Caco-2 (cell line): ENCODE measurements around the gene LCN1. TPM values are rescaled to one million over a fixed set of nuclear protein-coding genes. Genes with fewer than 3 reads are reported as not detected.

Experiments
- BruUV-seq: library from RNA; stranded (reverse); fragments of 400-500 nt; replicated peaks from 2 replicates; lab custom pipeline; 2021; lab: Mats Ljungman, UMichigan
- CTCF ChIA-PET: fragments of 300-600 bp; sonication (Branson Sonifier 250); formaldehyde crosslinking; loops from one replicate; lab custom pipeline; 2022; ENCODE audit warnings: antibody characterized with exemption; lab: Charles Lee
- POLR2A ChIA-PET: fragments of 300-600 bp; sonication (Branson Sonifier 250); formaldehyde crosslinking; loops from one replicate; lab custom pipeline; 2022; ENCODE audit warnings: antibody characterized with exemption; lab: Charles Lee
- DNase-seq, 2 experiments: peaks; one replicate each; pipeline versions ENCODE4 v3.0.0 to v3.0.0-alpha.2; 2020 to 2022
- H3K27me3 ChIP-seq: replicated peaks from 2 replicates; pipeline ENCODE4 v1.6.0; 2011; ENCODE audit warnings: low read length; ENCODE audit not compliant: control insufficient read depth, insufficient read depth
- H3K36me3 ChIP-seq: 2 replicates; pipeline ENCODE4 v1.5.1; 2011; ENCODE audit warnings: low read length; ENCODE audit not compliant: control insufficient read depth, insufficient read depth
- H3K4me1 ChIP-seq: fragments of 250-450 bp; sonication (Bioruptor Pico); 2 replicates; pipeline ENCODE4 v1.5.1; 2020; ENCODE audit warnings: mild to moderate bottlenecking
- H3K4me3 ChIP-seq: 2 replicates; pipeline ENCODE4 v1.5.1; 2011; ENCODE audit warnings: low read depth, mild to moderate bottlenecking, control low read depth, low read length
- H3K9me3 ChIP-seq: fragments of 250-450 bp; sonication (Bioruptor Pico); 2 replicates; pipeline ENCODE4 v1.5.1; 2020; ENCODE audit warnings: mild to moderate bottlenecking, moderate library complexity
- H3K27ac Mint-ChIP-seq: one replicate; pipeline ENCODE4 v1.8.0; 2022; ENCODE audit warnings: mixed read lengths; ENCODE audit not compliant: unreplicated experiment
- H3K27me3 Mint-ChIP-seq: one replicate; pipeline ENCODE4 v1.8.0; 2022; ENCODE audit warnings: mixed read lengths; ENCODE audit not compliant: insufficient read depth, unreplicated experiment
- H3K36me3 Mint-ChIP-seq: one replicate; pipeline ENCODE4 v1.8.0; 2022; ENCODE audit warnings: mild to moderate bottlenecking, mixed read lengths; ENCODE audit not compliant: insufficient read depth, unreplicated experiment
- H3K4me1 Mint-ChIP-seq: one replicate; pipeline ENCODE4 v1.8.0; 2022; ENCODE audit warnings: low read depth, mixed read lengths; ENCODE audit not compliant: unreplicated experiment
- H3K4me3 Mint-ChIP-seq: one replicate; pipeline ENCODE4 v1.8.0; 2022; ENCODE audit warnings: mild to moderate bottlenecking, moderate library complexity, mixed read lengths; ENCODE audit not compliant: unreplicated experiment
- H3K9me3 Mint-ChIP-seq: one replicate; pipeline ENCODE4 v1.8.0; 2022; ENCODE audit warnings: mixed read lengths; ENCODE audit not compliant: unreplicated experiment
- intact Hi-C: fragments of 100-400 bp; cut with micrococcal nuclease; formaldehyde crosslinking; loops from one replicate; pipeline ENCODE4 v1.10.0; 2022; ENCODE audit not compliant: unreplicated experiment
- total RNA-seq: library from RNA; stranded (reverse); gene quantifications from 2 replicates; pipeline ENCODE4 v1.2.3, GENCODE V29; 2022
- TF ChIP-seq, protein P1 (sequence below), 2 experiments: fragments of 200-600 bp in 1 of 2; IDR thresholded peaks; 1 replicate in 1 of 2; 2 replicates in 1 of 2; pipeline versions ENCODE4 v1.5.1 to v1.8.0; 2011 to 2022; ENCODE audit warnings: antibody characterized with exemption in 1 of 2, control low read depth in 1 of 2, inconsistent platforms in 1 of 2, low read depth in 1 of 2, low read length in 1 of 2, mild to moderate bottlenecking in 1 of 2, moderate library complexity in 1 of 2; ENCODE audit not compliant: insufficient read depth in 1 of 2, severe bottlenecking in 1 of 2, unreplicated experiment in 1 of 2

Gene LCN1
- total RNA-seq, 1 experiment from 2014 or later, result not detected

DNA sequence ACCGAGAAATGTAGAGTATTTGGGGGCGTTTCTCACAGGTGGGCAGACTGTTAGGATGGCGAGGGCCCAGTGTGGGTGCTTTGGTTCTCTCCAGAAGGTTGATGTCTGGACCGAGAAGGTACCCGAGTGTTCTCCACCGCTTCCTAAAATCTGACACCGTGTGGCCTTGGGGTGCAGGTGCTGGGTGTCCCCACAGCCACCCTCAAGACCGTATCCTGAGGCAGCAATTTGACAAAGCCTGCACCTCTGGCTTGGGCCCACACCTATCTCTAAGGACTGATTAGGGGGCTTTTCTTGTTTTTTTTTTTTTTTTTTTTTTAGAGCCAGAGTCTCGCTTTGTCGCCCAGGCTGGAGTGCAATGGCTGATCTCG is 40.3 kb upstream of the LCN1 start:
- ChIA-PET POLR2A (no interaction called here), CTCF (interaction anchor here (0.8 kb wide), 1 partner anchor 19 kb away, joined by 3 read pairs; no protein-coding TSS in a partner anchor)

GRCh38 chr9:135482015-135482754 is 39.1 kb upstream of the LCN1 start:
- Mint-ChIP-seq H3K27me3 (no peaks in the 10 kb centered on the region), H3K27ac (no peak overlapping the region), H3K4me1 (no peaks in the 10 kb centered on the region), H3K9me3 (no peaks in the 10 kb centered on the region), H3K4me3 (no peak overlapping the region), H3K36me3 (peaks cover 25% of the 10 kb centered on the region)
- no peak overlapping the region for H3K4me3 ChIP-seq
- H3K27me3 ChIP-seq, result no peaks in the 10 kb centered on the region
- no peaks in the 10 kb centered on the region; the same call in 1 of the 2 replicates for H3K36me3 ChIP-seq
- CTCF ChIA-PET, result no interaction called here
- no peaks in the 10 kb centered on the region for H3K9me3 ChIP-seq
- no peaks in the 10 kb centered on the region for H3K4me1 ChIP-seq
- BruUV-seq, result no TSS peak
- POLR2A ChIA-PET, result no interaction called here
- intact Hi-C loops, result no loop called here
- no peak for DNase-seq
- TF ChIP-seq, protein P1, sequence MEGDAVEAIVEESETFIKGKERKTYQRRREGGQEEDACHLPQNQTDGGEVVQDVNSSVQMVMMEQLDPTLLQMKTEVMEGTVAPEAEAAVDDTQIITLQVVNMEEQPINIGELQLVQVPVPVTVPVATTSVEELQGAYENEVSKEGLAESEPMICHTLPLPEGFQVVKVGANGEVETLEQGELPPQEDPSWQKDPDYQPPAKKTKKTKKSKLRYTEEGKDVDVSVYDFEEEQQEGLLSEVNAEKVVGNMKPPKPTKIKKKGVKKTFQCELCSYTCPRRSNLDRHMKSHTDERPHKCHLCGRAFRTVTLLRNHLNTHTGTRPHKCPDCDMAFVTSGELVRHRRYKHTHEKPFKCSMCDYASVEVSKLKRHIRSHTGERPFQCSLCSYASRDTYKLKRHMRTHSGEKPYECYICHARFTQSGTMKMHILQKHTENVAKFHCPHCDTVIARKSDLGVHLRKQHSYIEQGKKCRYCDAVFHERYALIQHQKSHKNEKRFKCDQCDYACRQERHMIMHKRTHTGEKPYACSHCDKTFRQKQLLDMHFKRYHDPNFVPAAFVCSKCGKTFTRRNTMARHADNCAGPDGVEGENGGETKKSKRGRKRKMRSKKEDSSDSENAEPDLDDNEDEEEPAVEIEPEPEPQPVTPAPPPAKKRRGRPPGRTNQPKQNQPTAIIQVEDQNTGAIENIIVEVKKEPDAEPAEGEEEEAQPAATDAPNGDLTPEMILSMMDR (IDR thresholded peaks at IDR 0.05; ENCODE audit: insufficient read depth in 1 of 2, low read depth in 1 of 2, low read length in 1 of 2, severe bottlenecking in 1 of 2, unreplicated experiment in 1 of 2), result no peak

More for the DNA sequence above, 40.3 kb upstream of the LCN1 start:
- Histone ChIP-seq H3K4me3 (peak overlapping the region; percentile 93), H3K27me3 (no peaks in the 10 kb centered on the region), H3K4me1 (no peaks in the 10 kb centered on the region), H3K9me3 (no peaks in the 10 kb centered on the region), H3K36me3 (no peaks in the 10 kb centered on the region; the same call in 1 of the 2 replicates)
- Mint-ChIP-seq H3K4me1 (no peaks in the 10 kb centered on the region), H3K27ac (no peak overlapping the region), H3K36me3 (peaks cover 19% of the 10 kb centered on the region), H3K27me3 (no peaks in the 10 kb centered on the region), H3K9me3 (no peaks in the 10 kb centered on the region), H3K4me3 (peak overlapping the region; percentile 65)
- no TSS peak for BruUV-seq
- TF ChIP-seq, protein P1 (IDR thresholded peaks at IDR 0.05; ENCODE audit: insufficient read depth in 1 of 2, low read depth in 1 of 2, low read length in 1 of 2, severe bottlenecking in 1 of 2, unreplicated experiment in 1 of 2), result no peak
- intact Hi-C loops, result loop anchor here (2.0 kb wide), 1 partner anchor 20 kb away; the partner anchor contains the start of gene MRPS2
- no peak for DNase-seq

GRCh38 chr9:135484460-135485277 is 36.6 kb upstream of the LCN1 start:
- TF ChIP-seq, protein P1 (IDR thresholded peaks at IDR 0.05; ENCODE audit: insufficient read depth in 1 of 2, low read depth in 1 of 2, low read length in 1 of 2, severe bottlenecking in 1 of 2, unreplicated experiment in 1 of 2), result no peak
- BruUV-seq, result no TSS peak
- POLR2A ChIA-PET, result no interaction called here

More at GRCh38 chr9:135484460-135485277, 36.6 kb upstream of the LCN1 start:
- CTCF ChIA-PET, result no interaction called here
- Mint-ChIP-seq H3K27me3 (no peaks in the 10 kb centered on the region), H3K9me3 (no peaks in the 10 kb centered on the region), H3K27ac (no peak overlapping the region), H3K36me3 (peaks cover 25% of the 10 kb centered on the region), H3K4me1 (no peaks in the 10 kb centered on the region), H3K4me3 (no peak overlapping the region)
- DNase-seq, result no peak
- H3K27me3 ChIP-seq, result no peaks in the 10 kb centered on the region
- no peaks in the 10 kb centered on the region; the same call in 1 of the 2 replicates for H3K36me3 ChIP-seq
- H3K4me3 ChIP-seq, result no peak overlapping the region
- intact Hi-C loops, result no loop called here
- H3K9me3 ChIP-seq, result no peaks in the 10 kb centered on the region
- no peaks in the 10 kb centered on the region for H3K4me1 ChIP-seq
